Endodermal cell (in vitro differentiated cells): ENCODE measurements around the gene GH2. TPM values are rescaled to one million over a fixed set of nuclear protein-coding genes. Genes with fewer than 3 reads are reported as not detected.
"Not testable (repeated sequence)": the region's sequence is repeated elsewhere in the genome, so short reads cannot be mapped to it uniquely, and the experiment has no call there.

ENCODE experiments used
- DNase-seq: peaks from one replicate; pipeline ENCODE4 v3.0.0-alpha.2; 2017
- H3K27ac ChIP-seq: 2 replicates; pipeline ENCODE4 v1.5.1; 2013; ENCODE audit warnings: mild to moderate bottlenecking, low read depth, low read length, moderate library complexity
- H3K27me3 ChIP-seq: 2 replicates; pipeline ENCODE4 v1.6.1; 2013; ENCODE audit warnings: mild to moderate bottlenecking, low read length, moderate library complexity; ENCODE audit not compliant: insufficient read depth, control insufficient read depth, poor library complexity, severe bottlenecking
- H3K36me3 ChIP-seq: 2 replicates; pipeline ENCODE4 v1.7.0; 2013; ENCODE audit warnings: mild to moderate bottlenecking, low read length, moderate library complexity; ENCODE audit not compliant: control insufficient read depth, insufficient read depth
- H3K4me1 ChIP-seq: one replicate; pipeline ENCODE4 v1.7.0; 2013; ENCODE audit warnings: low read length; ENCODE audit not compliant: control insufficient read depth, insufficient read depth
- H3K4me3 ChIP-seq: 2 replicates; pipeline ENCODE4 v1.5.1; 2013; ENCODE audit warnings: mild to moderate bottlenecking, low read length, moderate library complexity
- H3K9ac ChIP-seq: 2 replicates; pipeline ENCODE4 v1.6.1; 2013; ENCODE audit warnings: mild to moderate bottlenecking, low read length, moderate library complexity; ENCODE audit not compliant: poor library complexity, severe bottlenecking; ENCODE audit errors: extremely low read depth
- H3K9me3 ChIP-seq: 2 replicates; pipeline ENCODE4 v1.6.1; 2013; ENCODE audit warnings: mild to moderate bottlenecking, low read length, moderate library complexity; ENCODE audit not compliant: control insufficient read depth
- H3K27ac Mint-ChIP-seq: 2 replicates; pipeline ENCODE4 v1.8.0; 2020; ENCODE audit warnings: mixed read lengths
- H3K27me3 Mint-ChIP-seq: 2 replicates; pipeline ENCODE4 v1.8.0; 2021; ENCODE audit warnings: mild to moderate bottlenecking, mixed read lengths; ENCODE audit not compliant: insufficient read depth
- H3K36me3 Mint-ChIP-seq: 2 replicates; pipeline ENCODE4 v1.8.0; 2020; ENCODE audit warnings: low read depth, mixed read lengths
- H3K4me1 Mint-ChIP-seq: 2 replicates; pipeline ENCODE4 v1.8.0; 2020; ENCODE audit warnings: mixed read lengths
- H3K4me3 Mint-ChIP-seq: 2 replicates; pipeline ENCODE4 v1.8.0; 2020; ENCODE audit warnings: mild to moderate bottlenecking, moderate library complexity, mixed read lengths
- H3K9me3 Mint-ChIP-seq: 2 replicates; pipeline ENCODE4 v1.8.0; 2020; ENCODE audit warnings: mild to moderate bottlenecking, mixed read lengths
- WGBS, 2 experiments: methylation state at CpG; one replicate each; pipeline versions ENCODE4 v1.1.5 to v1.1.7; 2013; ENCODE audit warnings: missing lambda C conversion rate in 2 of 2, mixed read lengths in 1 of 2; ENCODE audit not compliant: insufficient coverage in 1 of 2, insufficient read length in 1 of 2; 5-methylcytosine and 5-hydroxymethylcytosine counted together
- total RNA-seq, 2 donors: library from RNA; stranded (reverse); fragmentation: NEBNext Ultra II Directional in 1 of 2; extraction: Animal tissue kit (Norgen Biotek cat#: 25700) in 1 of 2; gene quantifications; 2 replicates in 1 of 2; 3 replicates in 1 of 2; pipeline ENCODE4 v1.2.1, GENCODE V29; 2021
- TF ChIP-seq, protein P1 (sequence below): fragments of 200-600 bp; sonication (generic); conservative IDR thresholded peaks from 2 replicates; pipeline ENCODE4 v1.5.0; 2021; ENCODE audit warnings: antibody characterized with exemption, mild to moderate bottlenecking

GH2 gene
- total RNA-seq, 2 donors from 2014 or later = 0.42 to 0.49 TPM

DNA sequence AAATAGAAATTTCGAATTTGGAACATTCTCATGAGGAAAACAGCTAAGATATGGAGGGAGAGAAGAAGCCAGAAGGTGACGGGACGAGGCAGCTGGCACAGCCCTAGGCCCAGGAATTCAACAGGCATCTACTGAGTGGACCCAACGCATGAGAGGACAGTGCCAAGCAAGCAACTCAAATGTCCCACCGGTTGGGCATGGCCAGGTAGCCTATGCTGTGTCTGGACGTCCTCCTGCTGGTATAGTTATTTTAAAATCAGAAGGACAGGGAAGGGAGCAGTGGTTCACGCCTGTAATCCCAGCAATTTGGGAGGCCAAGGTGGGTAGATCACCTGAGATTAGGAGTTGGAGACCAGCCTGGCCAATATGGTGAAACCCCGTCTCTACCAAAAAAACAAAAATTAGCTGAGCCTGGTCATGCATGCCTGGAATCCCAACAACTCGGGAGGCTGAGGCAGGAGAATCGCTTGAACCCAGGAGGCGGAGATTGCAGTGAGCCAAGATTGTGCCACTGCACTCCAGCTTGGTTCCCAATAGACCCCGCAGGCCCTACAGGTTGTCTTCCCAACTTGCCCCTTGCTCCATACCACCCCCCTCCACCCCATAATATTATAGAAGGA lies 34.9 kb upstream of the GH2 start:
- 91 to 93% methylated on average over 12 of the region's 12 CpGs for WGBS, 2 experiments
- Mint-ChIP-seq H3K9me3 (no peaks in the 10 kb centered on the region), H3K27ac (no peak overlapping the region), H3K27me3 (peaks cover 16% of the 10 kb centered on the region), H3K36me3 (no peaks in the 10 kb centered on the region), H3K4me3 (no peak overlapping the region), H3K4me1 (peaks cover 8% of the 10 kb centered on the region)
- H3K4me1 ChIP-seq = no peaks in the 10 kb centered on the region
- no peaks in the 10 kb centered on the region for H3K9me3 ChIP-seq
- TF ChIP-seq, protein P1, sequence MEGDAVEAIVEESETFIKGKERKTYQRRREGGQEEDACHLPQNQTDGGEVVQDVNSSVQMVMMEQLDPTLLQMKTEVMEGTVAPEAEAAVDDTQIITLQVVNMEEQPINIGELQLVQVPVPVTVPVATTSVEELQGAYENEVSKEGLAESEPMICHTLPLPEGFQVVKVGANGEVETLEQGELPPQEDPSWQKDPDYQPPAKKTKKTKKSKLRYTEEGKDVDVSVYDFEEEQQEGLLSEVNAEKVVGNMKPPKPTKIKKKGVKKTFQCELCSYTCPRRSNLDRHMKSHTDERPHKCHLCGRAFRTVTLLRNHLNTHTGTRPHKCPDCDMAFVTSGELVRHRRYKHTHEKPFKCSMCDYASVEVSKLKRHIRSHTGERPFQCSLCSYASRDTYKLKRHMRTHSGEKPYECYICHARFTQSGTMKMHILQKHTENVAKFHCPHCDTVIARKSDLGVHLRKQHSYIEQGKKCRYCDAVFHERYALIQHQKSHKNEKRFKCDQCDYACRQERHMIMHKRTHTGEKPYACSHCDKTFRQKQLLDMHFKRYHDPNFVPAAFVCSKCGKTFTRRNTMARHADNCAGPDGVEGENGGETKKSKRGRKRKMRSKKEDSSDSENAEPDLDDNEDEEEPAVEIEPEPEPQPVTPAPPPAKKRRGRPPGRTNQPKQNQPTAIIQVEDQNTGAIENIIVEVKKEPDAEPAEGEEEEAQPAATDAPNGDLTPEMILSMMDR = no peak
- no peaks in the 10 kb centered on the region for H3K36me3 ChIP-seq
- no peak overlapping the region for H3K9ac ChIP-seq
- no peak for DNase-seq
- H3K27ac ChIP-seq = no peak overlapping the region
- no peaks in the 10 kb centered on the region for H3K27me3 ChIP-seq
- H3K4me3 ChIP-seq = no peak overlapping the region

DNA sequence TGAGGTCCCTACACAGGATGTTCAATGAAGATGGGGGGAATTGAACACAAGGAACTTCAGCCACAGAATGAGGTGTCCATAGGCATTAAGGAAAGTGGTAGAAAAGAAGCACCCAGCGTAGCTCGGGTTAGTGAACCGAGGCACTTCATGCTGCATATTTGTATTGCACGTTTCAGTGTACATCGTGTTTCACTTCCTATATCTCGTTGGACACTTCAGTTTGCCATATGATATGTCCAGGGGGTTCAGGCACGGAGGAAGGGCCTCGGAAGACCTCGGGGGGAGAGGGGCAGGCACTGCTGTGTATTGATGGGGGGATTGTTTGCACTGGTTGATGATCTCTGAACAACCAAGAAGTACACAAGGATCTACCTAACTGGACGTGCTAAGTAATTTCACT lies 34.0 kb upstream of the GH2 start:
- H3K4me3 ChIP-seq, H3K9me3 Mint-ChIP-seq, H3K9me3 ChIP-seq, H3K27me3 ChIP-seq, H3K4me1 Mint-ChIP-seq, H3K4me3 Mint-ChIP-seq, H3K36me3 ChIP-seq, H3K36me3 Mint-ChIP-seq, DNase-seq, H3K4me1 ChIP-seq, H3K27ac ChIP-seq, H3K27ac Mint-ChIP-seq, H3K9ac ChIP-seq: not testable (repeated sequence)
- WGBS, 2 experiments = 92 to 93% methylated on average over 9 to 10 of the region's 10 CpGs
- H3K27me3 Mint-ChIP-seq = peaks cover 21% of the 10 kb centered on the region

DNA sequence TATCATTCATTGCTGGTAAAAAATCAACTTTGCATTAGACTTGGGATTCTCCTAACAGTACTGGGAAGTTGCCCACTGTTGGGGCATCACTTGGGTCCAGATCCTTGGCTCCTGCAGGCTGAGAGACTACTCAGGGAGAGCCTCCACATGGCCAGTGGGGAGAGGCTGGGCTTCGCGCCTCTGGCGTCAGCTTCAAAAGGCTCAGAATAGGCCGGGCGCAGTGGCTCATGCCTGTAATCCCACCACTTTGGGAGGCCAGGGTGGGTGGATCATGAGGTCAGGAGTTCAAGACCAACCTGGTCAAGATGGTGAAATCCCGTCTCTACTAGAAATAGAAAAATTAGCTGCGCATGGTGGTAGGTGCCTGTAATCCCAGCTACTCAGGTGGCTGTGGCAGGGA lies 32.7 kb upstream of the GH2 start:
- H3K4me1 ChIP-seq = no peaks in the 10 kb centered on the region
- no peak for DNase-seq
- no peak overlapping the region for H3K9ac ChIP-seq
- Mint-ChIP-seq H3K27ac (no peak overlapping the region), H3K9me3 (no peaks in the 10 kb centered on the region), H3K4me3 (no peak overlapping the region), H3K27me3 (peaks cover 34% of the 10 kb centered on the region), H3K4me1 (peaks cover 10% of the 10 kb centered on the region), H3K36me3 (no peaks in the 10 kb centered on the region)
- WGBS, 2 experiments = 92% methylated on average over 7 of the region's 7 CpGs
- no peaks in the 10 kb centered on the region for H3K36me3 ChIP-seq
- TF ChIP-seq, protein P1 = no peak
- H3K27ac ChIP-seq = no peak overlapping the region
- H3K9me3 ChIP-seq = no peaks in the 10 kb centered on the region
- H3K27me3 ChIP-seq = no peaks in the 10 kb centered on the region
- no peak overlapping the region for H3K4me3 ChIP-seq

DNA sequence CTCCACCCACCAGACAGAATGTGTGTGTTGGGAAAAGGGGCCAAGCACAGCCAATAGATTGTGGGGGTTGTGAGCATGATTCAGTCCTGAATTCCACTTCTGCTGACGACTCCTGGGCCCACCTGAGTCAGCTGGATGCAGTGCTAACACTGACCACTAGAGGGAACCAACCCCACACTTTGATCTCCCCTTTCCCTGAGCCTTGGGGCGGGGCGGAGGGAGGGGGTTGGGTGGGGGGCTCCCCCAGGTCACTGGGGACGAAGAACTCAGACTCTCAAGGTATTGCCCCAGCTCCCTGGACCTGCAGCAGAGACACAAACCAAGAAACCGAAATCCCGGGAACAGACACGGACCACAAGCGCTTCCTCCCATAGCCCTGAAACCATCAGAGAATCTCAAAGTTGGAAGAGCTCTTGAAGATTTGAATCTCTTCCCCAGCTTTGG lies 29.9 kb upstream of the GH2 start:
- Histone ChIP-seq H3K27me3 (no peaks in the 10 kb centered on the region), H3K4me3 (no peak overlapping the region), H3K27ac (no peak overlapping the region), H3K9ac (no peak overlapping the region), H3K4me1 (no peaks in the 10 kb centered on the region), H3K9me3 (no peaks in the 10 kb centered on the region), H3K36me3 (no peaks in the 10 kb centered on the region)
- H3K4me3 Mint-ChIP-seq = no peak overlapping the region
- no peak overlapping the region for H3K27ac Mint-ChIP-seq
- DNase-seq = peak; percentile 93
- H3K4me1 Mint-ChIP-seq = peaks cover 9% of the 10 kb centered on the region
- 57 to 78% methylated on average over 5 to 7 of the region's 8 CpGs for WGBS, 2 experiments
- peaks cover 41% of the 10 kb centered on the region for H3K27me3 Mint-ChIP-seq
- H3K9me3 Mint-ChIP-seq = no peaks in the 10 kb centered on the region
- no peaks in the 10 kb centered on the region for H3K36me3 Mint-ChIP-seq
- TF ChIP-seq, protein P1 = peak; percentile 86
